ENCODE data around the gene IDI1.
"Not testable (repeated sequence)": the region's sequence is repeated elsewhere in the genome, so short reads cannot be mapped to it uniquely, and the experiment has no call there.

DNA sequence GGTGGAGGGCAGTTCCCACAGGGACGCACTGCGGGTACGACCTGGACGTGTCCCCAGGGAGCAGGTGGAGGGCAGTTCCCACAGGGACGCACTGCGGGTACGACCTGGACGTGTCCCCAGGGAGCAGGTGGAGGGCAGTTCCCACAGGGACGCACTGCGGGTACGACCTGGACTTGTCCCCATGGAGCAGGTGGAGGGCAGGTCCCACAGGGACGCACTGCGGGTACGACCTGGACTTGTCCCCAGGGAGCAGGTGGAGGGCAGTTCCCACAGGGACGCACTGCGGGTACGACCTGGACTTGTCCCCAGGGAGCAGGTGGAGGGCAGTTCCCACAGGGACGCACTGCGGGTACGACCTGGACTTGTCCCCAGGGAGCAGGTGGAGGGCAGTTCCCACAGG, 10.2 kb downstream of the IDI1 start:
- TF ChIP-seq, protein P1, sequence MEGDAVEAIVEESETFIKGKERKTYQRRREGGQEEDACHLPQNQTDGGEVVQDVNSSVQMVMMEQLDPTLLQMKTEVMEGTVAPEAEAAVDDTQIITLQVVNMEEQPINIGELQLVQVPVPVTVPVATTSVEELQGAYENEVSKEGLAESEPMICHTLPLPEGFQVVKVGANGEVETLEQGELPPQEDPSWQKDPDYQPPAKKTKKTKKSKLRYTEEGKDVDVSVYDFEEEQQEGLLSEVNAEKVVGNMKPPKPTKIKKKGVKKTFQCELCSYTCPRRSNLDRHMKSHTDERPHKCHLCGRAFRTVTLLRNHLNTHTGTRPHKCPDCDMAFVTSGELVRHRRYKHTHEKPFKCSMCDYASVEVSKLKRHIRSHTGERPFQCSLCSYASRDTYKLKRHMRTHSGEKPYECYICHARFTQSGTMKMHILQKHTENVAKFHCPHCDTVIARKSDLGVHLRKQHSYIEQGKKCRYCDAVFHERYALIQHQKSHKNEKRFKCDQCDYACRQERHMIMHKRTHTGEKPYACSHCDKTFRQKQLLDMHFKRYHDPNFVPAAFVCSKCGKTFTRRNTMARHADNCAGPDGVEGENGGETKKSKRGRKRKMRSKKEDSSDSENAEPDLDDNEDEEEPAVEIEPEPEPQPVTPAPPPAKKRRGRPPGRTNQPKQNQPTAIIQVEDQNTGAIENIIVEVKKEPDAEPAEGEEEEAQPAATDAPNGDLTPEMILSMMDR (IDR thresholded peaks at IDR 0.05): not testable (repeated sequence)
- not testable (repeated sequence) for TF ChIP-seq POLR2A (IDR thresholded peaks at IDR 0.05)
